Cardiac fibroblast (primary cell): ENCODE results near the gene MYT1.

Source experiments
- DNase-seq, 2 donors: peaks; one replicate each; pipeline versions ENCODE4 v3.0.0 to v3.0.0-alpha.2; 2010; ENCODE audit warnings: low read depth in 2 of 2
- H3K4me3 ChIP-seq, 2 donors: replicated peaks in 1 of 2; 1 replicate in 1 of 2; 2 replicates in 1 of 2; pipeline ENCODE4 v1.5.1; 2011; ENCODE audit warnings: low read depth in 2 of 2, low read length in 2 of 2, mild to moderate bottlenecking in 2 of 2, moderate library complexity in 1 of 2
- TF ChIP-seq, protein P1 (sequence below): IDR thresholded peaks from one replicate; pipeline ENCODE4 v1.5.1; 2011; ENCODE audit warnings: low read depth, mild to moderate bottlenecking, low read length, inconsistent platforms

The MYT1 gene

DNA sequence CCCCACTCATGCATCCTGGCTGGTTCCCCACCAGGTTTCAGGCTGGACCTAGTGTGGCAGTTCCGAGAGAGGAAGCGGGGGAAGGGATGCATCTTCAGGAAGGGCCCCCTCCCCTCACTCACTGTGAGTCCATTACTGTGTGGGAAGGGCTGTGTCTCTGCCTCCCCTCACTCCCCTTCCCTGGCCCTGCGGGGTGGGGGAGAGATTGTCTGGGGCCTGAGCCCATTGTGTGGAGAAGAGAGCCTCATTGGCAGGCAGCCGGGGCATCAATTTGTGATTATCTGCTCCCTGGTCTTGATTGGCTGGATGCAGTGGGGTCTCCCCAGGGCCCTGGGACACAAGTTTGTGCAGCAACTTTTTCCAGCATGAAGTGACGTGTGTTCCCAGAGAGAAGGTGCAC is 4.1 kb upstream of the MYT1 start:
- TF ChIP-seq, protein P1, sequence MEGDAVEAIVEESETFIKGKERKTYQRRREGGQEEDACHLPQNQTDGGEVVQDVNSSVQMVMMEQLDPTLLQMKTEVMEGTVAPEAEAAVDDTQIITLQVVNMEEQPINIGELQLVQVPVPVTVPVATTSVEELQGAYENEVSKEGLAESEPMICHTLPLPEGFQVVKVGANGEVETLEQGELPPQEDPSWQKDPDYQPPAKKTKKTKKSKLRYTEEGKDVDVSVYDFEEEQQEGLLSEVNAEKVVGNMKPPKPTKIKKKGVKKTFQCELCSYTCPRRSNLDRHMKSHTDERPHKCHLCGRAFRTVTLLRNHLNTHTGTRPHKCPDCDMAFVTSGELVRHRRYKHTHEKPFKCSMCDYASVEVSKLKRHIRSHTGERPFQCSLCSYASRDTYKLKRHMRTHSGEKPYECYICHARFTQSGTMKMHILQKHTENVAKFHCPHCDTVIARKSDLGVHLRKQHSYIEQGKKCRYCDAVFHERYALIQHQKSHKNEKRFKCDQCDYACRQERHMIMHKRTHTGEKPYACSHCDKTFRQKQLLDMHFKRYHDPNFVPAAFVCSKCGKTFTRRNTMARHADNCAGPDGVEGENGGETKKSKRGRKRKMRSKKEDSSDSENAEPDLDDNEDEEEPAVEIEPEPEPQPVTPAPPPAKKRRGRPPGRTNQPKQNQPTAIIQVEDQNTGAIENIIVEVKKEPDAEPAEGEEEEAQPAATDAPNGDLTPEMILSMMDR, result no peak
- no peak for DNase-seq
- no peak overlapping the region for H3K4me3 ChIP-seq

DNA sequence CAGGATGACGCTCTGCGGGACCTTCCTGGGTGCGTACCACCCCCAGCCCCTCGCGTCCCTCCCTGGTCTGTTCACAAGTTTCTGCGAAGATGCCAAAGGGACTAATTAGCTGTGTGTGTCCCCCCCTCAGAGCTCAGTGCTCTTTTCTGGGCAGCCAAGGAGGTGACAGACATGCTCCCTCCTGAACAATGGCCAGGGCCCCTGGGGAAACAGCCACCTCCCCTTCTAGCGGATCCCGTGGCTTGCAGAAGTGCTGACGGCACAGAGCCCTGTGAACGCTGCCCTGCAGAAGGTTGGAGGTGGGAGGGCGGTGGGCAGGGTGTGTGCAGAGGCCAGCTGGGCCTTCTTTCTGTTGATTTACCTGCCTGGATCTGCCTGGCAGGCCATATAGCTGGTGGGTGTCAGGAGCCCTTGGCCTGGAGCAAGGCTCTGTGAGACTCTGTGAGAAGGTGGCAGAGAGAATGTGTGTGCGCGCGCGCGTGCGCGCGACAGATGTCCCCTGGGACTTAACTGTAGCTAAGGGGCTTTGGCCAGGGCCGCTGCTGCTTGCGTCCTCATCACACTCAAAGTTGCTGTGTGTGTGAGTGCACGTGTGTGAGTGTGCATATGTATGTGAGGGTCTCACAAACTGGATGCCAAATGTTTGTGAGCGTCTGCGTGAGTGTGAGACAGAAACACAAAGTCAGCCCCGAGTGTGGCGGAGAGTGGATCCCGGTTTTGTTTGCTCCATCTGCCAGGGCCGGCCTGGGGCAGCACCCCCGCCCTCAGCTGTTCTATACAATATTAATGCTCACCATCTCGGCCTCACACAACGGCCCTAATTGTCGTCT is 3.5 kb upstream of the MYT1 start:
- TF ChIP-seq, protein P1, result no peak
- DNase-seq, result no peak

DNA sequence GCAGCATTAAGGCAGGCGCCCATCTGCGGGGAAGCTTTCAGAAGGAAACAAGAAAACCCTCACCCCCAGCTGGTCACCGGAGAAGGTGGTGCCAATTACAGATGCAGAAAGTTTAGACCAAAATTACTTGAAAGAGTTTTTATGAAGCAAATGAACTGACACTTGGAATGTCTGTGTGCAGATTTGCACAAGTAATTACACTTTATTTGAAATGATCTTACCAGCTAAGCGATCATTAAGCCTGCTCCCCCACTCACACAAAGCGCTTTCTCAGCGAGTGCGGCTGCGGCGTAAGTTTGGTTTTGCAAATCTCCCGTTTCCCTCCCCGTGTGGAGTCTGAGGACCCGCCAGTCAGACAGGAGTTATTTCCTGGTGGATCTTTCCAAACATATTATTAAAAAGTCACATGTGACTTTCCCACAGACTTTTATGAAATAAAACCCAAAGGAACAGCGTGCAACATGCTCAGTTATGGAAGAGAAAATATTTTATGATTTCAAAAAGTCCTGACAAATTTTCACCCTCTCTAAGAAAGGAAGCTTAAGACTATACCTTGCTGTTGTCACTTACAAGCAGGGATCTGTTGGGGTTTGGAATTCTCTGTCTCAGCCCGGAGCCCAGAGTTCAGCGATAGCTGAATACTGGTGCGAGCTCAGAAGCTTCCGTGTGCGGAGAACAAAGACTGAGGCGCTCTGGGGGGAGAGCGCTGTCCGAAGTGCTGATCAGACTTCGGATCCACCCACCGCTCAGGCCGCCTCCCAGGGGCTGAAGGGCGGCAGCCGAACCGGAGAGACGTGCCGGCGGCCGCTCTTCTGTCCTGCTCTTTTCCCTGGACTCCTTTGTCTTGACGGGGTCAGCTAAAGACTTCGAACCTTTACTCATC is 2.7 kb upstream of the MYT1 start:
- TF ChIP-seq, protein P1, result no peak
- DNase-seq, result peak; percentile 36 to 60
- H3K4me3 ChIP-seq, result no peak overlapping the region

More for the DNA sequence above, 3.5 kb upstream of the MYT1 start:
- no peak overlapping the region for H3K4me3 ChIP-seq

DNA sequence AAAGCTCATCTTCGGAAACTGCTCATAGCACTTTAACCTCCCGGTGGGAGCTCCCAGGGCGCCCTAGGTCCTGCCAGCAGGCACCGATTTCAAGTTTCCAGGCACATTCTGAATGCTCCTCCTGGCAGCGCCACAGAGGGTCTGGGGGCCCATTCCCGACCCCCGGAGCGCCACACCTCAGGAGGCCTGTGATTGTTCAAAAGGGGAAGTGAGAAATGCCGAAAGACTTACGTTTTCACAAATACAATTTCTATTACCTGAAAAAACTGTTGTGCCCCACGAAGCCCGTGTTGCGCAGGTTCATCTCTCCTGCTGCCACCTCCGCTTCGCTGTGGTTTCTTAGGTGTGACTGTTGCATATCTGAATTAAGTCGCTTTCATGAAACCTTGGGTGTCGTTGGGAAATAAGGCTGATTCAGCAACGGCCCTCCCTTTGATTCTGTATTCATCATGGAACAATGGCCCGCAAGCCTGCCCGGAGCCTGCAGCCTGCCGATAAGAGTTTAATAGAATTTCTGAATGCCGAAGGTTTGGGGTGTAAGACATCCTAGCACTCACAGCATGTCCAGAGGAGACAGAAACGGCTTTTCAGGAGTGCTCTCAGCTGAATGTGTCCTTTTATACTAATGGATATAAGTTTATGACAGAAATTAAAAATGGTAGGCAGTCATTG is 1.9 kb upstream of the MYT1 start:
- DNase-seq, result no peak
- H3K4me3 ChIP-seq, result no peak overlapping the region
- TF ChIP-seq, protein P1, result no peak

DNA sequence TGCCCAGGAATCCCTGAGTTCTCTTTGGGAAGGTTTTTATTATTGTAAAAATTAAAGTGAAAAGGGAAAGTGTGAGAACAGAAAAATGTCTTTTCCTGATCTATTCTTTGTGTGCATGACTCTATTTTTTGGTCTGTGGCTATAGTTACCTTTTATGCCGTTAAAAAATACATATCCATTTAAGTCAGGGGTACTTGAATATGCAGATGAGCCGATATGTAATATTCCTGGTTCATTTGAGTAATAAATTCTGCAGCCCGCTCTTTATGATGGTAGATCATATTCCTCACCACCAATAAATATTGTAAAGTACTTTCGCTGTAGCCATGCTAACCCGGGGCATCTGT is 503 bp upstream of the MYT1 start:
- H3K4me3 ChIP-seq, result no peak overlapping the region
- TF ChIP-seq, protein P1, result no peak
- no peak for DNase-seq

DNA sequence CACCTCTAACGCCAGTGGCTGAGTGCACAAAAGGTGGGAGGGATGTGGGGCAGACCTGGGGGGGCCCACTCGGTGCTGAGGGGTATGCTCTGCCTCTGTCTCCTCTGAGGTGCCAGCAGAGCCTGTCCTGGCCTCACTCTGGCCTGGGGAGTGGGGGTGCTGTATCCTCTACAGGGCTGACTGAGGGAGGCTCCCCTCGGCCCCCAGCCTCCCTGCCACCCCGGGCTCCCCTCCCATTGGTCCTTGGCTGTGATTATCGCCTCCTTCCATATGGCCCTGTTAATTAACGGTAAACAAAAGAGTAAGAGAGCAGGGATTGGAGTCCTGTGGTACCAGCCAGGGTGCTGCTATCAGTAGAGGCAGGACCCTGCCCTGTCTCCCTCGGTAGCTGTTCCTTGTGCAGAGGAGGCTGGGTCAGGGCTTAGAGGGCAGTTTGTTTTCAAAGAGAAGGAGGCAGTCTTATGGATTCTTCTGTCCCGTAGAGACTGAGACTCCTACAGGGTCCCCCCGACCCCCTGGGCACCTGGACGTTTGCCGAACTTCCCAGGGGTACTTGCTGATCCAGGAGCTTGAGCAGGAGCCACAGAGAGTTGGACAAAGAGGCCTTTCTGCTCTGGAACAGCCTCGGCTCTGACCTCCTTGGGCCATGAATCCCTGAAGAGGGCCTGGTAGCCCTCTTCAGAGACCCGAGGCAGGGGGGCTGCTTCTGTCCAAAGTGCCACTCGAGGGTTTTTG is 1.8 kb downstream of the MYT1 start:
- no peak overlapping the region for H3K4me3 ChIP-seq
- DNase-seq, result no peak
- TF ChIP-seq, protein P1, result no peak
